GM10248 (cell line): ENCODE results near the gene TMEM120B.
A peak's percentile ranks its signal among the peaks of the same experiment; 100 is the strongest.

ENCODE experiments used
- CTCF ChIA-PET: fragments of 300-600 bp; sonication (Branson Sonifier 250); formaldehyde crosslinking; extraction: SDS; loops from one replicate; lab custom pipeline; 2021; ENCODE audit warnings: antibody characterized with exemption; lab: Yijun Ruan, JAX
- POLR2A ChIA-PET: fragments of 350-650 bp; sonication (Branson Sonifier 250); formaldehyde crosslinking; extraction: SDS; loops from one replicate; lab custom pipeline; 2020; ENCODE audit warnings: antibody characterized with exemption; lab: Yijun Ruan, JAX
- DNase-seq: peaks from one replicate; pipeline ENCODE4 v3.0.0; 2012; ENCODE audit errors: extremely low spot score
- CTCF ChIP-seq: IDR thresholded peaks from 2 replicates; pipeline ENCODE4 v1.5.1; 2012; ENCODE audit warnings: mild to moderate bottlenecking, low read depth; ENCODE audit errors: extremely low read depth, missing control alignments, control extremely low read depth

The TMEM120B gene

GRCh38 chr12:121748571-121749265 lies 36.2 kb downstream of the TMEM120B start:
- TF ChIP-seq CTCF: no peak
- CTCF ChIA-PET: interaction anchor here (2.6 kb wide), 1 partner anchor 46 kb away, joined by 9 read pairs; the partner anchor contains the start of gene RHOF
- peak; percentile 54 for DNase-seq
- POLR2A ChIA-PET: no interaction called here

- ChIA-PET CTCF (interaction anchor here (2.6 kb wide), 1 partner anchor 45 kb away, joined by 9 read pairs; the partner anchor contains the start of gene RHOF), POLR2A (no interaction called here)
- no peak for DNase-seq
- TF ChIP-seq CTCF: no peak
Measured at GRCh38 chr12:121749267-121749666, 36.7 kb downstream of the TMEM120B start.

GRCh38 chr12:121750507-121750955 lies 38.0 kb downstream of the TMEM120B start:
- POLR2A ChIA-PET: no interaction called here
- no peak for DNase-seq
- no peak for TF ChIP-seq CTCF
- CTCF ChIA-PET: no interaction called here

- TF ChIP-seq CTCF: no peak
- DNase-seq: no peak
- ChIA-PET POLR2A (no interaction called here), CTCF (no interaction called here)
Measured at GRCh38 chr12:121751034-121751433, 38.5 kb downstream of the TMEM120B start.

GRCh38 chr12:121751749-121752351 lies 39.3 kb downstream of the TMEM120B start:
- ChIA-PET CTCF (interaction anchor here (1.4 kb wide), 1 partner anchor 21 kb away, joined by 6 read pairs; no protein-coding TSS in a partner anchor), POLR2A (no interaction called here)
- TF ChIP-seq CTCF: no peak
- DNase-seq: no peak

- CTCF ChIA-PET: interaction anchor here (1.5 kb wide), 1 partner anchor 13 kb away, joined by 4 read pairs; no protein-coding TSS in a partner anchor
- no peak for DNase-seq
- TF ChIP-seq CTCF: no peak
- POLR2A ChIA-PET: no interaction called here
Measured at GRCh38 chr12:121753844-121754264, 41.3 kb downstream of the TMEM120B start.
